ENCODE results near the gene PAGE4.

The PAGE4 gene

GRCh38 chrX:49848275-49848674, 19.2 kb downstream of the PAGE4 start:
- no peak overlapping the region for H3K4me3 ChIP-seq (ENCODE audit: low read length)
- TF ChIP-seq CTCF (conservative IDR thresholded peaks at IDR 0.05; ENCODE audit: low read length), result no peak
- no peak for DNase-seq (ENCODE audit: low read depth)

DNA sequence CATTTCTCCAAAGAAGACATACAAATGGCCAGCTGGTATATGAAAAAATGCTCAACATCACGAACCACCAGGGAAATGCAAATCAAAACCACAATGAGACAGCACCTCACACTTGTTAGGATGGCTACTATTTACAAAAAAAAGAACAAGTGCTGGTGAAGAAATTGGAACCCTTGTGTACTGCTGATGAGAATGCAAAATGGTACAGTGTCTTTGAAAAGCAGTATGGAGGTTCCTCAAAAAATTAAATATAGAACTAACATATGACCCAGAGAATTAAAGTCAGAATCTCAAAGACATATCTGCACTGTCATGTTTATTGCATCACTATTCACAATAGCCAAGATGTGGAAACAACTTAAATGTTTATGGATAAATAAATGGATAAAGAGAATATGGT, 20.9 kb downstream of the PAGE4 start:
- H3K4me3 ChIP-seq (ENCODE audit: low read length), result no peak overlapping the region
- DNase-seq (ENCODE audit: low read depth), result no peak

GRCh38 chrX:49853661-49854060, 24.6 kb downstream of the PAGE4 start:
- no peak for DNase-seq (ENCODE audit: low read depth)
- H3K4me3 ChIP-seq (ENCODE audit: low read length), result no peak overlapping the region
- TF ChIP-seq CTCF (conservative IDR thresholded peaks at IDR 0.05; ENCODE audit: low read length), result no peak

More for the DNA sequence above, 20.9 kb downstream of the PAGE4 start:
- no peak for TF ChIP-seq CTCF (conservative IDR thresholded peaks at IDR 0.05; ENCODE audit: low read length)

DNA sequence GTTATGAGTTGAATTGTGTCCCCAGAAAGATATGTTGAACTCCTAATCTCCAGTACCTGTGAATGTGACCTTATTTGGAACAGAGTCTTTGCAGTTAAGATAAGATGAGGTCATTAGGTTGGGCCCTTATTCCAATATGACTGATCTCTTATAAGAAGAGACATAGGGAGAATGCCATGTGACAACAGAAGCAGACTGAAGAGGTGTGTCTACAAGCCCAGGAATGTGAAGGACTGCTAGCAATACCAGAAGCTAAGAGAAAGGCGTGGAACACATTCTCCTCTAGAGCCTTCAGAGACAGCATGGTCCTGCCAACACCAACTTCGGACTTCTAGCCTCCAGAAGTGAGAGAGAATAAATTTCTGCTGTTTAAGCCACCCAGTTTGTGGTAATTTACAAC, 27.7 kb downstream of the PAGE4 start:
- no peak for DNase-seq (ENCODE audit: low read depth)
- H3K4me3 ChIP-seq (ENCODE audit: low read length), result no peak overlapping the region
- no peak for TF ChIP-seq CTCF (conservative IDR thresholded peaks at IDR 0.05; ENCODE audit: low read length)

DNA sequence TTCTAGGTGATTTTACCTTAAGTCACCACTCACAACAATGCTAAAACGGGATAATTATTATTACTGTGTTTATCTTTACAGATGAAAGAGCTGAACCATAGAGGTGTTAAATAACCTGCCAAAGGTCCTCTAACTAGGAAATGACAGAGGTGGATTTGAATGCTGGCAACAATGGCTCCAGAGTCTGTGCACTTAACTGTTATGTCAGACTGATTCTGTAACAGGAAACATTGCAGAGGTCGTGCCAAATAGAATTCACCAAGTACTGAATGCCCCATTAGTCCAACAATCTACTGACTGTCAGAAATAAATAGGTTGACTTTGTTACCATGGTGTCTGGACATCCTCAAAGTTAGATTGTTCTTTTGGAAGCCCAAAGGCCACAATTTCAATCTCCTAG, 29.2 kb downstream of the PAGE4 start:
- no peak for DNase-seq (ENCODE audit: low read depth)
- TF ChIP-seq CTCF (conservative IDR thresholded peaks at IDR 0.05; ENCODE audit: low read length), result no peak
- no peak overlapping the region for H3K4me3 ChIP-seq (ENCODE audit: low read length)

DNA sequence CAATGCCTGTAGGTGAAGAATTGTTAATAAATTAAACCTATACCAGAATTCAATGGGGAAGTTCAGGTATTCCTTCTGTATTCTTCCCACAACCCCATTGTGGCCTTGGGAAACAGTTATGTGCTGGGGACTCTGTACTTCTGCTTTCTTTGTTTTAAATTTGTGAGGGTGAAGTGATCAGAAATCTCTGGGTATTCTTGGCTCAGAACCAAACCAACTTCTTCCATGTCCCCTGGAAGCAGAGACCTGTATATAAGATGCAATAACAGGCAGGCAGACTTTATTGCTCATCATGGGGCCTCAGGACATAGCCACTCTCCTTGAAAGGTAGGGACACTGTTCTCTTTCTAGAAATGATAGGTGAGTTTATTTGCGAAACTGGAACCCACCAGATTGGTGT, 30.4 kb downstream of the PAGE4 start:
- DNase-seq (ENCODE audit: low read depth), result no peak
- no peak overlapping the region for H3K4me3 ChIP-seq (ENCODE audit: low read length)
- no peak for TF ChIP-seq CTCF (conservative IDR thresholded peaks at IDR 0.05; ENCODE audit: low read length)

DNA sequence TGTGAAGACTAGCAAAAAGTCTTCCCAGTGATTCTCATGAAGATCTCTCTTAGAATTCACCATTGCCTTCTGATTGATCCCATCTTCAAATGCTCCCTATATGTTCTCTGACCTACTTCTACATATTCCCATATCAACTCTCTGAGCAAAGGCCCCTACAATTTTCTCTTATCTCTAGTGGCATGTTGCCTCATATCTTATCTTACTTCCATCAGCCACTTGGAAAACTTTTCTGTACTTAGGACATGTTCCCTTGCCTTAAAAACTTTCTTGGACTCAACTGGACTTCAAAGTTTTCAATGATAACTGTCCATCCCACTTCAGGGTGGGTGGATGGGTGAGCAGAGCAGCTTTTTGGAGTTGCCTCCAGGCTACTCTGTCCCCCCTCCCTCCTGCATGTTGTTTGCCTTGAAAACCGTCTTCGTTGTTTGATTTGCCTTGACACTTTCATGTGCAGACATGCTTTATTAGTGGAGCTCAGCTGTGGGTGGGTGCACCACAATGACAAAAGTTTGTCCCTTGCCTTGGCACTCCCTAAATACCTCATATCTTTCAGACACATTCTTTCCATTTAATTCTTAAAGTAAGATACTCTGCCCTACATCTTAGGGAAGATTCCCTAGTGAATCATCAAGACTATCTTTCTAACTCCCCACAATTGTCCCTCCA, 31.9 kb downstream of the PAGE4 start:
- no peak for DNase-seq (ENCODE audit: low read depth)
- no peak overlapping the region for H3K4me3 ChIP-seq (ENCODE audit: low read length)
- no peak for TF ChIP-seq CTCF (conservative IDR thresholded peaks at IDR 0.05; ENCODE audit: low read length)

All from AG10803 (cell line).